ENCODE data around the gene SRGAP2B. TPM values are rescaled to one million over a fixed set of nuclear protein-coding genes. Genes with fewer than 3 reads are reported as not detected.
"Not testable (repeated sequence)": the region's sequence is repeated elsewhere in the genome, so short reads cannot be mapped to it uniquely, and the experiment has no call there.

The SRGAP2B gene
- total RNA-seq, 1 experiment from 2014 or later, result 23.5 TPM

DNA sequence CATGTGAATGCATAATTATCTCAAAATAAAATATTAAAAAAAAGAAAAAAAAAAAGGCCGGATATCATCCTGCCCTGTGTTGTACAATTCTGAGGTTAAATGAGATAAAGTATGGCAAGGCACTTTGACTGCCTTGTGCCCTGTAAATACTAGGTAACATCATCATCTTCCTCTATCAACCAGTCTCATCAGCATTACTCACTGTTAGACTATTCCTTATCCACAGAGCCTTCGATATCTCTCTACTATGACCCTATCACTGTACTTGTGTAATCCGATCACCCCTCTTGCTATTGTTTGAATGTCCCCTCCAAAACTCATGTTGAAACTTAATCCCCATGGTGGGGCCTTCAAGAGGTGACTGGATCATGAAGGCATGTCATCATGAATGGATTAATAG, 18.3 kb downstream of the SRGAP2B start:
- H3K36me3 Mint-ChIP-seq (ENCODE audit: insufficient read depth in 1 of 3, low read depth in 3 of 3); H2AFZ ChIP-seq (ENCODE audit: low read length); H3K9me3 Mint-ChIP-seq; H4K20me1 ChIP-seq (ENCODE audit: control insufficient read depth, insufficient read depth, insufficient read length); H3K14ac ChIP-seq (ENCODE audit: insufficient read depth, low read length); H4K91ac ChIP-seq (ENCODE audit: insufficient read length, low read depth, low read length); H3K4me2 ChIP-seq (ENCODE audit: insufficient read depth, insufficient read length, low read length); H3K18ac ChIP-seq (ENCODE audit: insufficient read length, low read depth, low read length); H3K4ac ChIP-seq (ENCODE audit: low read depth, low read length); H3K23ac ChIP-seq (ENCODE audit: insufficient read length, low read depth, low read length); H4K8ac ChIP-seq (replicated peaks; ENCODE audit: insufficient read length, low read depth, low read length); H3K4me1 ChIP-seq (ENCODE audit: insufficient read depth, low read length); H2AK5ac ChIP-seq (ENCODE audit: insufficient read length, low read length); H2BK120ac ChIP-seq (ENCODE audit: low read depth, low read length, poor library complexity, severe bottlenecking); H3K27me3 Mint-ChIP-seq (ENCODE audit: low read depth); H3K9ac ChIP-seq (ENCODE audit: extremely low read depth, insufficient read length, low read length); H2BK5ac ChIP-seq (ENCODE audit: insufficient read length, low read length); H2BK15ac ChIP-seq (ENCODE audit: low read depth, low read length); H3K27me3 ChIP-seq (ENCODE audit: insufficient read depth, low read length); H3K4me1 Mint-ChIP-seq; H2BK12ac ChIP-seq (ENCODE audit: insufficient read length, low read depth, low read length); H3K27ac Mint-ChIP-seq; H3K9me3 ChIP-seq (ENCODE audit: control insufficient read depth, low read depth, low read length); DNase-seq; H3T11ph ChIP-seq (ENCODE audit: low read length); H3K27ac ChIP-seq (ENCODE audit: insufficient read length, low read depth, low read length); H3K23me2 ChIP-seq (ENCODE audit: insufficient read length, low read depth, low read length, poor library complexity, severe bottlenecking); H3K4me3 Mint-ChIP-seq; H2BK20ac ChIP-seq (ENCODE audit: low read depth, low read length, poor library complexity, severe bottlenecking); H3K56ac ChIP-seq (ENCODE audit: insufficient read length, low read depth, low read length); H3K79me2 ChIP-seq (ENCODE audit: insufficient read depth, low read length); H3K79me1 ChIP-seq (ENCODE audit: insufficient read depth, low read depth, low read length, poor library complexity, severe bottlenecking); H4K5ac ChIP-seq (ENCODE audit: insufficient read length, low read depth, low read length): not testable (repeated sequence)
- no CpG with 5 or more reads among the region's 3 CpGs for WGBS (ENCODE audit: extremely low coverage, insufficient read length, low lambda C conversion rate)

DNA sequence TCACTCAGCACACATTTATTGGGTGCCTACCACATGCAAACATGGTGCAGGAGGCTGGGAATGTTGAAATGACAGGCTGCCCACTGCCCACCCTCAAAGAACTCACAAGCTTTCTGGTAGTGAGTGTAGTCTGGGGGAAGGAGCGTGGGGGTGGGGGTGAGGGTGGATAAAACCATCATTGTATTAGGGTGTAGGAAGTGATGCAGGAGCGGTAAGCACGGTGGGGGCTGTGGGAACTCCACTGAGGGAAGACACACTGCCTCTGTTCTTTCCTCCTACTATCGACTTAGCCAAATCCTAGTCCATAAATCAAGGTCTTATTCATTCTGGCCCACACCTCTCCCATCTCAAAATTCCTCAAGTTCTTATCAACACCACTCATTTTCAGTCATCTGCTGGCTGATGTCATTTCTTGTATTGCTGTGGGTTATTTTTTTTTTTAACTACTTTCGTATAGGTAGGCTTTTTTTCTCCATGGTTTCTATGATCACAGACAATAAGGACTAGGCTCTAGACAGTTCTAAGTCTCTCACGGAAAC, 21.0 kb downstream of the SRGAP2B start:
- not testable (repeated sequence) for H3K36me3 Mint-ChIP-seq (ENCODE audit: insufficient read depth in 1 of 3, low read depth in 3 of 3); H3K4me3 Mint-ChIP-seq

More for the DNA sequence above, 21.0 kb downstream of the SRGAP2B start:
- H3T11ph ChIP-seq (ENCODE audit: low read length); H3K4me1 Mint-ChIP-seq; H3K4ac ChIP-seq (ENCODE audit: low read depth, low read length); H3K56ac ChIP-seq (ENCODE audit: insufficient read length, low read depth, low read length); H3K27me3 ChIP-seq (ENCODE audit: insufficient read depth, low read length); H3K23ac ChIP-seq (ENCODE audit: insufficient read length, low read depth, low read length); H3K4me2 ChIP-seq (ENCODE audit: insufficient read depth, insufficient read length, low read length); H3K79me2 ChIP-seq (ENCODE audit: insufficient read depth, low read length); DNase-seq; H2AK5ac ChIP-seq (ENCODE audit: insufficient read length, low read length); H3K27ac Mint-ChIP-seq; H3K9ac ChIP-seq (ENCODE audit: extremely low read depth, insufficient read length, low read length); H4K20me1 ChIP-seq (ENCODE audit: control insufficient read depth, insufficient read depth, insufficient read length); H3K79me1 ChIP-seq (ENCODE audit: insufficient read depth, low read depth, low read length, poor library complexity, severe bottlenecking); H4K8ac ChIP-seq (replicated peaks; ENCODE audit: insufficient read length, low read depth, low read length); H2AFZ ChIP-seq (ENCODE audit: low read length); H2BK12ac ChIP-seq (ENCODE audit: insufficient read length, low read depth, low read length); H2BK5ac ChIP-seq (ENCODE audit: insufficient read length, low read length); H3K4me1 ChIP-seq (ENCODE audit: insufficient read depth, low read length); H3K23me2 ChIP-seq (ENCODE audit: insufficient read length, low read depth, low read length, poor library complexity, severe bottlenecking); H4K5ac ChIP-seq (ENCODE audit: insufficient read length, low read depth, low read length); H3K27ac ChIP-seq (ENCODE audit: insufficient read length, low read depth, low read length); H2BK120ac ChIP-seq (ENCODE audit: low read depth, low read length, poor library complexity, severe bottlenecking); H2BK15ac ChIP-seq (ENCODE audit: low read depth, low read length); H3K18ac ChIP-seq (ENCODE audit: insufficient read length, low read depth, low read length); H3K9me3 Mint-ChIP-seq; H4K91ac ChIP-seq (ENCODE audit: insufficient read length, low read depth, low read length); H3K14ac ChIP-seq (ENCODE audit: insufficient read depth, low read length); H3K27me3 Mint-ChIP-seq (ENCODE audit: low read depth); H2BK20ac ChIP-seq (ENCODE audit: low read depth, low read length, poor library complexity, severe bottlenecking); H3K9me3 ChIP-seq (ENCODE audit: control insufficient read depth, low read depth, low read length): not testable (repeated sequence)
- no CpG with 5 or more reads among the region's 6 CpGs for WGBS (ENCODE audit: extremely low coverage, insufficient read length, low lambda C conversion rate)

Data from H9 (cell line).